Tibial artery (tissue), 4 donors: ENCODE data around the gene TMTC2.

ENCODE experiments used
- DNase-seq, 2 donors: peaks; one replicate each; pipeline ENCODE4 v3.0.0-alpha.2; 2019
- H3K27ac ChIP-seq, 2 donors: fragments of 200-600 bp; sonication (generic) in 1 of 2; 1 replicate in 1 of 2; 2 replicates in 1 of 2; pipeline ENCODE4 v1.5.1; 2018 to 2019; ENCODE audit warnings: mild to moderate bottlenecking in 1 of 2
- H3K27me3 ChIP-seq, 2 donors: fragments of 200-600 bp; sonication (generic) in 1 of 2; one replicate each; pipeline versions ENCODE4 v1.5.1 to v1.6.0; 2016 to 2019
- H3K36me3 ChIP-seq, 3 donors: fragments of 200-600 bp; sonication (generic) in 2 of 3; one replicate each; pipeline ENCODE4 v1.5.1; 2016 to 2019; ENCODE audit warnings: mild to moderate bottlenecking in 2 of 3
- H3K4me1 ChIP-seq, 4 donors: fragments of 200-600 bp; sonication (generic) in 2 of 4; 1 replicate in 3 of 4; 2 replicates in 1 of 4; pipeline ENCODE4 v1.5.1; 2016 to 2019
- H3K4me3 ChIP-seq, 2 donors: fragments of 200-600 bp; sonication (generic) in 1 of 2; 1 replicate in 1 of 2; 2 replicates in 1 of 2; pipeline ENCODE4 v1.5.1; 2018 to 2019; ENCODE audit warnings: mild to moderate bottlenecking in 2 of 2
- H3K9me3 ChIP-seq, 3 donors: fragments of 200-600 bp; sonication (generic) in 1 of 3; one replicate each; pipeline ENCODE4 v1.5.1; 2016 to 2019
- CTCF ChIP-seq, 2 experiments: fragments of 200-600 bp in 1 of 2; fragments of 450-650 bp in 1 of 2; IDR thresholded peaks; one replicate each; pipeline ENCODE4 v1.5.1; 2017 to 2019; ENCODE audit warnings: antibody characterized with exemption in 2 of 2, mild to moderate bottlenecking in 1 of 2, moderate library complexity in 1 of 2
- intact Hi-C: fragments of 100-400 bp; cut with DNase I; formaldehyde crosslinking; loops from one replicate; pipeline ENCODE4 v1.15.0; 2023; ENCODE audit warnings: low total_unique reads

TMTC2 gene

GRCh38 chr12:82728710-82729109 is 42.0 kb downstream of the TMTC2 start:
- H3K36me3 ChIP-seq = peaks cover 0 to 5% (median 0%) of the 10 kb centered on the region in 3 donors
- DNase-seq = no peak
- no peaks in the 10 kb centered on the region for H3K4me1 ChIP-seq
- H3K27ac ChIP-seq = no peak overlapping the region
- no peaks in the 10 kb centered on the region for H3K27me3 ChIP-seq
- intact Hi-C loops = no loop called here
- no peaks in the 10 kb centered on the region for H3K9me3 ChIP-seq
- H3K4me3 ChIP-seq = no peak overlapping the region
- TF ChIP-seq CTCF (IDR thresholded peaks at IDR 0.05) = no peak

GRCh38 chr12:82730953-82731459 is 44.3 kb downstream of the TMTC2 start:
- intact Hi-C loops = no loop called here
- Histone ChIP-seq H3K27me3 (no peaks in the 10 kb centered on the region), H3K27ac (no peak overlapping the region), H3K4me3 (no peak overlapping the region), H3K36me3 (peaks cover 0 to 5% (median 0%) of the 10 kb centered on the region in 3 donors), H3K9me3 (no peaks in the 10 kb centered on the region), H3K4me1 (no peaks in the 10 kb centered on the region)
- no peak for TF ChIP-seq CTCF (IDR thresholded peaks at IDR 0.05)
- no peak for DNase-seq

- intact Hi-C loops = no loop called here
Measured at GRCh38 chr12:82740129-82741000, 53.7 kb downstream of the TMTC2 start.

GRCh38 chr12:82745063-82745674 is 58.5 kb downstream of the TMTC2 start:
- TF ChIP-seq CTCF (IDR thresholded peaks at IDR 0.05) = no peak
- DNase-seq = no peak
- H3K36me3 ChIP-seq = no peaks in the 10 kb centered on the region
- H3K27ac ChIP-seq = no peak overlapping the region
- no peak overlapping the region for H3K4me3 ChIP-seq
- no peaks in the 10 kb centered on the region for H3K4me1 ChIP-seq
- no peaks in the 10 kb centered on the region for H3K27me3 ChIP-seq
- intact Hi-C loops = no loop called here
- no peaks in the 10 kb centered on the region for H3K9me3 ChIP-seq

More at GRCh38 chr12:82740129-82741000, 53.7 kb downstream of the TMTC2 start:
- H3K4me1 ChIP-seq = no peaks in the 10 kb centered on the region
- no peaks in the 10 kb centered on the region for H3K9me3 ChIP-seq
- H3K36me3 ChIP-seq = no peaks in the 10 kb centered on the region
- DNase-seq = no peak
- H3K27ac ChIP-seq = no peak overlapping the region
- no peak for TF ChIP-seq CTCF (IDR thresholded peaks at IDR 0.05)
- no peak overlapping the region for H3K4me3 ChIP-seq
- no peaks in the 10 kb centered on the region for H3K27me3 ChIP-seq

- Histone ChIP-seq H3K4me3 (no peak overlapping the region), H3K27me3 (no peaks in the 10 kb centered on the region), H3K4me1 (no peaks in the 10 kb centered on the region), H3K27ac (no peak overlapping the region), H3K9me3 (no peaks in the 10 kb centered on the region), H3K36me3 (no peaks in the 10 kb centered on the region)
- no peak for DNase-seq
- no peak for TF ChIP-seq CTCF (IDR thresholded peaks at IDR 0.05)
- intact Hi-C loops = no loop called here
Measured at GRCh38 chr12:82745807-82746206, 59.1 kb downstream of the TMTC2 start.
